Measurements from ENCODE around the gene C14orf132.
"Not testable (repeated sequence)": the region's sequence is repeated elsewhere in the genome, so short reads cannot be mapped to it uniquely, and the experiment has no call there.

C14orf132 gene

GRCh38 chr14:96011131-96011530 lies 28.0 kb upstream of the C14orf132 start:
- Histone ChIP-seq H3K4me2 (ENCODE audit: low read length) (no peak overlapping the region), H3K27ac (ENCODE audit: low read depth, low read length, poor library complexity, severe bottlenecking) (no peak overlapping the region), H3K79me2 (ENCODE audit: insufficient read depth, low read length) (no peaks in the 10 kb centered on the region), H3K27me3 (ENCODE audit: insufficient read depth, low read length) (no peaks in the 10 kb centered on the region), H2AFZ (ENCODE audit: low read length) (no peak overlapping the region), H3K36me3 (ENCODE audit: insufficient read depth, low read length) (peaks cover 4% of the 10 kb centered on the region; the same call in 1 of the 2 replicates), H3F3A (ENCODE audit: insufficient read depth, low read length) (no peaks in the 10 kb centered on the region), H3K9me2 (ENCODE audit: low read depth, low read length) (no peaks in the 10 kb centered on the region), H3K4me3 (ENCODE audit: low read depth, low read length, poor library complexity, severe bottlenecking) (no peak overlapping the region), H3K9ac (ENCODE audit: low read length) (no peak overlapping the region), H4K20me1 (ENCODE audit: insufficient read depth, low read length) (no peaks in the 10 kb centered on the region), H3K9me3 (ENCODE audit: low read length) (peaks cover 14% of the 10 kb centered on the region), H3K4me1 (ENCODE audit: insufficient read depth, low read length, severe bottlenecking) (peaks cover 15% of the 10 kb centered on the region)
- TF ChIP-seq EZH2 (IDR thresholded peaks at IDR 0.05; ENCODE audit: borderline replicate concordance, low read length) (no peak), CTCF (IDR thresholded peaks at IDR 0.05; ENCODE audit: low read length) (no peak)

GRCh38 chr14:96011607-96012006 lies 27.6 kb upstream of the C14orf132 start:
- peak overlapping the region; percentile 82 for H3K27ac ChIP-seq (ENCODE audit: low read depth, low read length, poor library complexity, severe bottlenecking)
- no peaks in the 10 kb centered on the region for H3K9me2 ChIP-seq (ENCODE audit: low read depth, low read length)
- peaks cover 15% of the 10 kb centered on the region for H3K4me1 ChIP-seq (ENCODE audit: insufficient read depth, low read length, severe bottlenecking)
- H3K79me2 ChIP-seq (ENCODE audit: insufficient read depth, low read length): no peaks in the 10 kb centered on the region
- H4K20me1 ChIP-seq (ENCODE audit: insufficient read depth, low read length): no peaks in the 10 kb centered on the region
- H3K4me3 ChIP-seq (ENCODE audit: low read depth, low read length, poor library complexity, severe bottlenecking): no peak overlapping the region
- H3F3A ChIP-seq (ENCODE audit: insufficient read depth, low read length): no peaks in the 10 kb centered on the region
- TF ChIP-seq CTCF (IDR thresholded peaks at IDR 0.05; ENCODE audit: low read length) (no peak), EZH2 (IDR thresholded peaks at IDR 0.05; ENCODE audit: borderline replicate concordance, low read length) (no peak)
- no peaks in the 10 kb centered on the region for H3K27me3 ChIP-seq (ENCODE audit: insufficient read depth, low read length)
- H2AFZ ChIP-seq (ENCODE audit: low read length): no peak overlapping the region
- H3K9me3 ChIP-seq (ENCODE audit: low read length): peaks cover 14% of the 10 kb centered on the region
- peaks cover 4% of the 10 kb centered on the region; the same call in 1 of the 2 replicates for H3K36me3 ChIP-seq (ENCODE audit: insufficient read depth, low read length)
- H3K4me2 ChIP-seq (ENCODE audit: low read length): no peak overlapping the region
- no peak overlapping the region for H3K9ac ChIP-seq (ENCODE audit: low read length)

GRCh38 chr14:96012757-96013156 lies 26.4 kb upstream of the C14orf132 start:
- H3K9me2 ChIP-seq (ENCODE audit: low read depth, low read length); H3K27me3 ChIP-seq (ENCODE audit: insufficient read depth, low read length); H4K20me1 ChIP-seq (ENCODE audit: insufficient read depth, low read length); H2AFZ ChIP-seq (ENCODE audit: low read length); H3K79me2 ChIP-seq (ENCODE audit: insufficient read depth, low read length); H3F3A ChIP-seq (ENCODE audit: insufficient read depth, low read length); H3K36me3 ChIP-seq (ENCODE audit: insufficient read depth, low read length); H3K4me3 ChIP-seq (ENCODE audit: low read depth, low read length, poor library complexity, severe bottlenecking): not testable (repeated sequence)
- H3K27ac ChIP-seq (ENCODE audit: low read depth, low read length, poor library complexity, severe bottlenecking): peak overlapping the region; percentile 82
- peak overlapping the region; percentile 26; the same call in 1 of the 2 replicates for H3K9ac ChIP-seq (ENCODE audit: low read length)
- peak overlapping the region; percentile 15; the same call in 1 of the 2 replicates for H3K4me2 ChIP-seq (ENCODE audit: low read length)
- H3K9me3 ChIP-seq (ENCODE audit: low read length): peaks cover 14% of the 10 kb centered on the region
- peaks cover 15% of the 10 kb centered on the region for H3K4me1 ChIP-seq (ENCODE audit: insufficient read depth, low read length, severe bottlenecking)

- Histone ChIP-seq H3K9me3 (ENCODE audit: low read length) (peaks cover 14% of the 10 kb centered on the region), H3K4me1 (ENCODE audit: insufficient read depth, low read length, severe bottlenecking) (peaks cover 15% of the 10 kb centered on the region), H3K4me2 (ENCODE audit: low read length) (no peak overlapping the region), H3K9me2 (ENCODE audit: low read depth, low read length) (no peaks in the 10 kb centered on the region), H4K20me1 (ENCODE audit: insufficient read depth, low read length) (no peaks in the 10 kb centered on the region), H3K36me3 (ENCODE audit: insufficient read depth, low read length) (peaks cover 4% of the 10 kb centered on the region; the same call in 1 of the 2 replicates), H3K4me3 (ENCODE audit: low read depth, low read length, poor library complexity, severe bottlenecking) (no peak overlapping the region), H3K79me2 (ENCODE audit: insufficient read depth, low read length) (no peaks in the 10 kb centered on the region), H2AFZ (ENCODE audit: low read length) (no peak overlapping the region), H3K27ac (ENCODE audit: low read depth, low read length, poor library complexity, severe bottlenecking) (no peak overlapping the region), H3K9ac (ENCODE audit: low read length) (no peak overlapping the region), H3F3A (ENCODE audit: insufficient read depth, low read length) (no peaks in the 10 kb centered on the region), H3K27me3 (ENCODE audit: insufficient read depth, low read length) (no peaks in the 10 kb centered on the region)
- TF ChIP-seq EZH2 (IDR thresholded peaks at IDR 0.05; ENCODE audit: borderline replicate concordance, low read length) (no peak), CTCF (IDR thresholded peaks at IDR 0.05; ENCODE audit: low read length) (no peak)
Observed at GRCh38 chr14:96014176-96014575, 25.0 kb upstream of the C14orf132 start.
